Measurements from ENCODE around the gene DRC7. TPM values are rescaled to one million over a fixed set of nuclear protein-coding genes. Genes with fewer than 3 reads are reported as not detected.
"Not testable (repeated sequence)": the region's sequence is repeated elsewhere in the genome, so short reads cannot be mapped to it uniquely, and the experiment has no call there.

DRC7 gene
- total RNA-seq, 1 donor from 2014 or later, result not detected

- Histone ChIP-seq H3K27me3 (no peaks in the 10 kb centered on the region), H3K4me1 (no peaks in the 10 kb centered on the region), H3K4me3 (no peak overlapping the region), H3K9me3 (no peaks in the 10 kb centered on the region), H3K27ac (no peak overlapping the region), H3K36me3 (no peaks in the 10 kb centered on the region)
- no peak for TF ChIP-seq CTCF (IDR thresholded peaks at IDR 0.05)
- TF ChIP-seq POLR2AphosphoS5 (IDR thresholded peaks at IDR 0.05; ENCODE audit: insufficient read depth in 1 of 2, low read depth in 1 of 2), result no peak
- TF ChIP-seq POLR2A (IDR thresholded peaks at IDR 0.05), result no peak
- DNase-seq (ENCODE audit: extremely low spot score in 2 of 2), result no peak
- intact Hi-C loops (cut with DNase I), result no loop called here
Measured at GRCh38 chr16:57708168-57708567, 13.6 kb downstream of the DRC7 start.

GRCh38 chr16:57709663-57710062 lies 15.1 kb downstream of the DRC7 start:
- no peak overlapping the region for H3K27ac ChIP-seq
- no peaks in the 10 kb centered on the region for H3K36me3 ChIP-seq
- H3K9me3 ChIP-seq, result no peaks in the 10 kb centered on the region
- DNase-seq (ENCODE audit: extremely low spot score in 2 of 2), result no peak
- no peaks in the 10 kb centered on the region for H3K27me3 ChIP-seq
- H3K4me1 ChIP-seq, result no peaks in the 10 kb centered on the region
- TF ChIP-seq POLR2A (IDR thresholded peaks at IDR 0.05) (no peak), POLR2AphosphoS5 (IDR thresholded peaks at IDR 0.05; ENCODE audit: insufficient read depth in 1 of 2, low read depth in 1 of 2) (no peak), CTCF (IDR thresholded peaks at IDR 0.05) (no peak)
- intact Hi-C loops (cut with DNase I), result no loop called here
- H3K4me3 ChIP-seq, result no peak overlapping the region

- no peak overlapping the region for H3K27ac ChIP-seq
- H3K27me3 ChIP-seq, result no peaks in the 10 kb centered on the region
- H3K4me3 ChIP-seq, result no peak overlapping the region
- intact Hi-C loops (cut with DNase I), result no loop called here
- H3K4me1 ChIP-seq, result no peaks in the 10 kb centered on the region
- no peaks in the 10 kb centered on the region for H3K36me3 ChIP-seq
- no peak for DNase-seq (ENCODE audit: extremely low spot score in 2 of 2)
- no peaks in the 10 kb centered on the region for H3K9me3 ChIP-seq
- no peak for TF ChIP-seq CTCF (IDR thresholded peaks at IDR 0.05)
- no peak for TF ChIP-seq POLR2AphosphoS5 (IDR thresholded peaks at IDR 0.05; ENCODE audit: insufficient read depth in 1 of 2, low read depth in 1 of 2)
- no peak for TF ChIP-seq POLR2A (IDR thresholded peaks at IDR 0.05)
Measured at GRCh38 chr16:57711346-57711745, 16.7 kb downstream of the DRC7 start.

- Histone ChIP-seq H3K36me3 (no peaks in the 10 kb centered on the region), H3K4me1 (no peaks in the 10 kb centered on the region), H3K27me3 (no peaks in the 10 kb centered on the region), H3K9me3 (no peaks in the 10 kb centered on the region), H3K4me3 (no peak overlapping the region), H3K27ac (no peak overlapping the region)
- intact Hi-C loops (cut with DNase I), result no loop called here
- no peak for DNase-seq (ENCODE audit: extremely low spot score in 2 of 2)
- TF ChIP-seq POLR2A (IDR thresholded peaks at IDR 0.05) (no peak), CTCF (IDR thresholded peaks at IDR 0.05) (no peak), POLR2AphosphoS5 (IDR thresholded peaks at IDR 0.05; ENCODE audit: insufficient read depth in 1 of 2, low read depth in 1 of 2) (no peak)
Measured at GRCh38 chr16:57711993-57712392, 17.4 kb downstream of the DRC7 start.

GRCh38 chr16:57712569-57712968 lies 18.0 kb downstream of the DRC7 start:
- H3K4me1 ChIP-seq; H3K36me3 ChIP-seq; intact Hi-C loops (cut with DNase I); H3K27me3 ChIP-seq; DNase-seq (ENCODE audit: extremely low spot score in 2 of 2); H3K27ac ChIP-seq; H3K9me3 ChIP-seq; H3K4me3 ChIP-seq: not testable (repeated sequence)

GRCh38 chr16:57713596-57713995 lies 19.0 kb downstream of the DRC7 start:
- intact Hi-C loops (cut with DNase I), result no loop called here
- no peak overlapping the region for H3K4me3 ChIP-seq
- TF ChIP-seq CTCF (IDR thresholded peaks at IDR 0.05), result no peak
- no peak for TF ChIP-seq POLR2A (IDR thresholded peaks at IDR 0.05)
- no peak for TF ChIP-seq POLR2AphosphoS5 (IDR thresholded peaks at IDR 0.05; ENCODE audit: insufficient read depth in 1 of 2, low read depth in 1 of 2)
- DNase-seq (ENCODE audit: extremely low spot score in 2 of 2), result no peak
- H3K36me3 ChIP-seq, result no peaks in the 10 kb centered on the region
- H3K27me3 ChIP-seq, result no peaks in the 10 kb centered on the region
- H3K4me1 ChIP-seq, result no peaks in the 10 kb centered on the region
- no peak overlapping the region for H3K27ac ChIP-seq
- no peaks in the 10 kb centered on the region for H3K9me3 ChIP-seq
